Raji (cell line): ENCODE results near the gene GPR158.

ENCODE experiments used
- POLR2A ChIP-seq: IDR thresholded peaks from 2 replicates; pipeline ENCODE4 v1.6.1; 2011; ENCODE audit warnings: low read depth, low read length, control low read depth; ENCODE audit not compliant: insufficient read depth

Gene GPR158

GRCh38 chr10:25555865-25556264, 381.1 kb downstream of the GPR158 start:
- no peak for TF ChIP-seq POLR2A

- TF ChIP-seq POLR2A, result no peak
These were observed 381.7 kb downstream of the GPR158 start for GRCh38 chr10:25556457-25556856.

GRCh38 chr10:25557136-25557535, 382.3 kb downstream of the GPR158 start:
- no peak for TF ChIP-seq POLR2A

GRCh38 chr10:25561758-25562157, 387.0 kb downstream of the GPR158 start:
- no peak for TF ChIP-seq POLR2A

GRCh38 chr10:25562547-25562946, 387.7 kb downstream of the GPR158 start:
- TF ChIP-seq POLR2A, result no peak

- no peak for TF ChIP-seq POLR2A
These were observed 389.6 kb downstream of the GPR158 start for GRCh38 chr10:25564351-25564750.

GRCh38 chr10:25565570-25565969, 390.8 kb downstream of the GPR158 start:
- TF ChIP-seq POLR2A, result no peak

GRCh38 chr10:25573316-25573715, 398.5 kb downstream of the GPR158 start:
- no peak for TF ChIP-seq POLR2A

GRCh38 chr10:25575343-25575742, 400.5 kb downstream of the GPR158 start:
- TF ChIP-seq POLR2A, result no peak

GRCh38 chr10:25578061-25578460, 403.3 kb downstream of the GPR158 start:
- no peak for TF ChIP-seq POLR2A

- no peak for TF ChIP-seq POLR2A
These were observed 408.2 kb downstream of the GPR158 start for GRCh38 chr10:25582961-25583360.

- TF ChIP-seq POLR2A, result no peak
These were observed 425.9 kb downstream of the GPR158 start for GRCh38 chr10:25600651-25601050.

- no peak for TF ChIP-seq POLR2A
These were observed 429.8 kb downstream of the GPR158 start for GRCh38 chr10:25604591-25604990.

- TF ChIP-seq POLR2A, result no peak
These were observed 439.9 kb downstream of the GPR158 start for GRCh38 chr10:25614652-25615051.

GRCh38 chr10:25615926-25616325, 441.1 kb downstream of the GPR158 start:
- no peak for TF ChIP-seq POLR2A

GRCh38 chr10:25616903-25617592, 442.2 kb downstream of the GPR158 start:
- no peak for TF ChIP-seq POLR2A

GRCh38 chr10:25627606-25628005, 452.8 kb downstream of the GPR158 start:
- TF ChIP-seq POLR2A, result no peak
